Measurements from ENCODE around the gene DDX42.
"Not testable (repeated sequence)": the region's sequence is repeated elsewhere in the genome, so short reads cannot be mapped to it uniquely, and the experiment has no call there.

Gene DDX42

DNA sequence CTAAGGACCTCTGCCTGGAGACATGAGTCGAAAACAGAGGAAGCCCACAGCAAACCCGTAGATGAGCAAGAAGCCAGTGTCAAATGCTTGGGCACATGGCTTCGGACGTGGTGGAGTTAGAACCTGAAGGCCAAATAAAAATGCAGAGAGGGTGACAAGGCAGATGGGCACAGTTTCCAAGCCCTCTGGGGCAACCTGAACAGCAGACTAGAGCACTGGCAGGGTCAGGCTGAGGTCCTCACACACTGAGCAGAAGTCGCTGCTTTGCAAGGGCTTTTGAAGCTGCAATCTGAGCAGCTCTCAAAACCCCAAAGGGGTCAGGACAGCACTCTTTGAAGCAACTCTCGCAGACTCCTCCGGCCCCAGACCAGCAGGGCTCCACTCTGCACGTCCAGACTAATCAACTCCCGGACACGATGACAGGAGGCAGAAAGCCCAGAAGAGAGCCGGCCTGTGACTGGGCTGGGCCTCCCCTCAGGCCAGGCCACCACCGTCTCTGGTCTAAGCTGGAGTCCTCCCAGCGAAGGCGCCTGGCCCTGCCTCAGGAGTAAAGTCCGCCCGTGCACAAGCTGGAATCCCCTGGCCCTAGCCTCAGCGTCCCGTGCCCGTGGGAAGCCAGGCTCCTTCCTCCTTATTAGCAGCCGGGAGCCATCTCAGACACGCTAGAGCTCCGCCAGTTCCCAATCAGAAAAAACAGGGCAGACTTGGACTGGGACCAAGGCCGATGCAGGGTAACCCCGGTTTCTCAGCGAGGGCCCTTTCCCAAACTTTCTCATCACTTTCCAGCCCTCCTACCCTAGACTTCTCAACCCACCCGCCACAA lies 67.6 kb downstream of the DDX42 start:
- peak in 1 of 2 experiments; percentile 55 for DNase-seq

DNA sequence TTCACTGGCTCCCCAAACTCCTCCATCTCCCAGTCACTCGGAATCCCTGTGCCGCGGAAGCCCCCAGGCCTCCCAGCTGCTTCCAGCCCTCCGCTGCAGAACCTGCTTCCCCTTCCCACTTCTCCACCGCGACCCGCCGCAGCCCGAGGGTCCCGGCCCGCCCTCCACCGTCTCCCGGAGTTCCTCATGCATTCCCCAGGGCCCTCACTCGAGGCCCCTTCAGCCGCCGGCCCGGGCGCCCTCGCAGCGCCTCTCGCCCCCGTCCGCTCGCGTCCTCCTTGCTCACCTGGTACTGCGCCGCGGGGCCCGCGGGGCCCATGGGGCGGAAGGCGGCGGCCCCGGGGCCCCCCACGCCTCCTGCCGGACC lies 68.2 kb downstream of the DDX42 start:
- DNase-seq = peak in 1 of 2 experiments; percentile 26

DNA sequence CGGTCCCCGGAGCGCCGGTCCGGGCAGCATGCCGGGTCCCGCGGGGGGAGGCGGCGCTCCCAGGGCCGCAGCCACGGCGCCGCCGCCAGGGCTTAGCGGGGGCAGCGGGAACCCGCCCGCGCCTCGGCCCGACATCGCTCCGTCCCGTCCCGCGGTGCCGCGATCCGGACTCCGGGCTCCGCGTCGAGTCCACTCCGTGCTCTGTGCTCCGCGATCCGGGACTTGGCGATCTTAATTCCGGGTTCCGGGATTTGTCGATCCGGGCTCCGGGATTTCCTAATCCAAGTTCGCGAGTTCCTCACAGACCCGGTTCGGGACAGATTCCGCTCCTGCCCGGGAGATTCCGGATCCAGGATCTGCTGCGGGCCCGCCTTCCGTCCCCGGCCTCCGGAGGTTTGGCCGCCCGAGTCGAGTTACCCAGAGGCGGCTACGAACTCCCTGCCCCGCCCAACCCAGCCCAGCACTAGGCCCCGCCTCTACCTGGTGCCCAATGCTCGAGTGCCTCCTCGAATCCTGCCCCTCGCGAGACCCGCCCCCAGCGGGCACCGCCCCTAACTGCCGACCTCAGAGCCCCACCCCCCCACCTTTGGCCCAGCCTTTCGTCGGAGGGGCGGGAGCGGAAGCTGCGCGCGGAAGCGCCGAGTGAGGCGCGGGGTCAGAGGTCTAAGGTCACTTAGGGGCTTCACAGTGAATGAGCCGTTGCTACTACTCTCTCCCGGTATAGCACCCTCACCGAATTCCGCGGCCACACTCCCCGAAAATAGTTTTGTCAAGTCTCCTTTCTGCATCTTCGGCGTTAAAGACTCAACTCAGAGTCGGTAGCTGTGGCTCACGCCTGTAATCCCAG lies 68.8 kb downstream of the DDX42 start, which contains the start of gene SMARCD2:
Gene SMARCD2, minus strand, starts transcription at position 146 of the 847 bp plus-strand sequence. Its CDS starts 11 bp downstream, at position 135.
- peak; percentile 95 to 99 for DNase-seq

DNA sequence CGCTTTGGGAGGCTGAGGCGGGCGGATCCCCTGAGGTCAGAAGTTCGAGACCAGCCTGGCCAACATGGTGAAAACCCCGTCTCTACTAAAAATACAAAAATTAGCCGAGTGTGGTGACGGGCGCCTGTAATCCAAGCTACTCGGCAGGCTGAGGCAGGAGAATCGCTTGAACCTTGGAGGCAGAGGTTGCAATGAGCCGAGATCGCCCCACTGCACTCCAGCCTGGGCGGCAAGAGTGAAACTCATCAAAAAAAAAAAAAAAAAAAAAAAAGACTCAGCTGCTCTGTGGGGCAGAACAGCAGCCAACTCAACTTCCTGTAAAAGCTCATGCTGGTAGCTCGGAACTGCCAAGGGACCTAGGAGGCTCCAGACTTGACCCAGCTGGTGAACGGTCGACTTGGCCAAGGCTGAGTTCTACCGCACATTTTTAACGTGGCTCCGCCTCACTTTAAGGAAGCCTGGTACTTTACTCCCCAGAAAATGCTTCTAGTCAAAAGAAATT lies 69.5 kb downstream of the DDX42 start:
- DNase-seq = not testable (repeated sequence)

DNA sequence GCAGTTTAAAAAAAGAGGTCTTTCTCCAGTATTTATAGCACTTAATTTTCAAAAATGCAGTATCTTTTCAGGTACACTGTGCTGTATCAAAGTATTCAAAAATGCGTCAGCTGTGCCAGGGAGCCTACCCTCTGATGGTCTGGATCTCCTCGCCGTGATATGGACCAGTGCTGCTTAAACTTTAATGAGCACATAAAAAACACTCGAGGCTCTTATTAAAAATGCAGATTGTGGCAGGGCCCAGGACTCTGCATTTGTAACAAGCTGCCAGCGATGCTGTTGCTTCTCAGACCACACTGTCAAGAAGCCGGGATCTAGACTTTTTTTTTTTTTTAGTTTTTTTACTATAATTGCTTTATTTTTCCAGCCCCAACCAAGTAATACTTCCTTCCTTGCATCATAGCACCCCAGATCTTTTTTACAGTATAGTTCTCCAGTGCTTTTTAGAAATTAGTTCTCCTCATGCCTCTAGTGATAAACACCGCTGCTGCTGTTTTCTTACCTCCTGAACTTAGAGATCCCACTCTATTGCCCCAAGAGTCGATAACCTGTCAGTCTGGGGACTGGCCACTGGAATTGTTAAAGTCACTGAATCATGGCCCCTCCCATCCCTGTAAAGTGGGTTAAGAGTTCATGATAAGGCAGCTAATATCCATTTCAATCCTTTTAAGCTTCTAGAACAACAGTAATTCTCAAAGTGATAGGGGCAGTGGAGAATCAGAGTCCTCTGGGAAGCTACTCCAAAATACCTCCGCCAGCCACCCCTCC lies 70.1 kb downstream of the DDX42 start:
- no peak for DNase-seq

DNA sequence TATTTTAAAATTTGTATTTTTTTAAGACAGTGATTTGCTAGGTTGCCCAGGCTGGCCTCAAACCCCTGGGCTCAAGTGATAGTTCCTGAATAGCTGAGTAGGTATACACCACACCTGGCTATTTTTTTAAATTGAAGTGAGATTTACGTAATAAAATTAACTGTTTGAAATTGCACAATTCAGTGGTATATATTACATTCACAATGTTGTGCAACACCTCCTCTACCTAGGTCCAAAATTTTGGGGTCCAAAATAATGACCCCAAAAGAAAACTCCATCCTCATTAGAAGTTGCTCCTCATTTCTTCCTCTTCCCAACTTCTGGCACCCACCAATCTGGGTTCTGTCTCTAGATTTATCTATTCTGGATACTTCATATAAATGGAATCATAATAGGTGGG lies 71.5 kb downstream of the DDX42 start:
- DNase-seq = no peak

DNA sequence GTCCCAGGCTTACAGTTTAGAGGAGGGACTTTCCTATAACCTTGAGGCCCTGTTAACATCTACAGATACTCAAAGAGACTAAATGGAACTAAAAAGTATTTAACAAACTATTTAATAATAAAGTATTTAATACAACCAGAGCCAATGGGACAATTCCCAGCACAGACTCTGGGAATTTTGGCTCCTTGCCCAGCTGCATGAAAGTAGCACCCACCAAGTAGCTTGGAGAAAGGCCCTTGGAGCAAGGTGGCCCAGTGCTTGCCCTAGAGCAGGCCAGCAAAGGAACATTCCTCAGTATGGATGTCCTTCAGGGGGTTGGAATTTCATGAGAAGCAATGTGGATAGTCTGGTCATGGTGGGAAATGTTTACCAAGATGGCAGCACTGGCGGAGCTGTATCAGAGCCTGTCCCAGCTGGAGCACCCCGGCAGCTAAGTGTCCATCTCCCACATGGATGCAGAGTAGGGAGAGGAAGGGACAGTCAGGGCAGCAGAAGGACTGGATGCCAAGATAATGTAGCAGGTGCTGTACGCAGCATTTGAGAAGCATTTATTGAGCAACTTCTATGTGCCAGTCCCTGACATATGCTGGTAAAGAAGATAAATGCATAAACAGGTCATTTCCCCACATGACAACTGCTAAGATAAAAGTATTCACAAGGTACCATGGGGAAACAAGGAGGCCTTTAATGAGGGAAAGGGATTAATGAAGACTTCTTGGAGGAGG lies 73.7 kb downstream of the DDX42 start:
- DNase-seq = no peak

DNA sequence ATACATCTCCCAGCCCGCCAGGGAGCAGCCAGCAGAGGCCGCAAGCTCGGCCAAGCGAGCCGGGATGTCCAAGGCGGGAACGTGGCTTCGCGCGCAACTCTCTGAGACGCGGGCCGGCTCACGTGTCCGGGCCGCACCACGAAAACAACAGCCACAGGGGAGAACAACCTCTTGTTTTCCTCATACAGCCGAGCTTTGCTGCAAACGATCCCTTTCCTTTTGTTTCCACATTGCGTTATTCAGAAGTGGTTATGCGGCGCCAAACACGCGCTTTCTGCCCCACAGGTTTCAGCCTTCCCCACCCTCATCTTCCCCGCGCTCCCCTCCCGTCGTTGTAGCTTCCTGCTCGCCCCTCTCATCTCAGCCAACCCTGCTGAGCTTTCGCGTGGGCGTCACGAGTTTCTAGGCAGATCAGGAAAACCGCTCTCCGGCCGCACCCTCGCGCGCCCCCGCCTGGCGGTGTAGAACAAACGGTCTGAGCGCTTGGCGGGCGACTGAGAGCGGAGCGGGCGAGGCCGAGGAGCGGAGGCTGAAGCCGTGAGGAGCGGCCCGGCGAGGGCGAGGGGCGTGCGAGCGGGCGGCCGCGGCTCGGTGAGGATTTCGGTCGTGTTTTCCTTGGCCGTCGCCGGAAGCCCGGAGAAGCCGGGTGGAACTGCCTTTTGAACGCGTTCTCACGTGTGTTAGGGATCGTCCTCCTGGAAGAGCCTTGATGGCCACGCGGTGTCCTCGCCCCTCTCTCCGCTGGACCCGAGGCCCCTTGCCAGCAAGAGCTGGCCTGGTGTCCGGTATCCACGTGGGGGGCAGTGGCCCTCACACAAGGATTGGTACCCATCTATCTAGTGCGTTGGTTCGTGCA lies 75.1 kb downstream of the DDX42 start:
- DNase-seq = peak in 1 of 2 experiments; percentile 14

DNA sequence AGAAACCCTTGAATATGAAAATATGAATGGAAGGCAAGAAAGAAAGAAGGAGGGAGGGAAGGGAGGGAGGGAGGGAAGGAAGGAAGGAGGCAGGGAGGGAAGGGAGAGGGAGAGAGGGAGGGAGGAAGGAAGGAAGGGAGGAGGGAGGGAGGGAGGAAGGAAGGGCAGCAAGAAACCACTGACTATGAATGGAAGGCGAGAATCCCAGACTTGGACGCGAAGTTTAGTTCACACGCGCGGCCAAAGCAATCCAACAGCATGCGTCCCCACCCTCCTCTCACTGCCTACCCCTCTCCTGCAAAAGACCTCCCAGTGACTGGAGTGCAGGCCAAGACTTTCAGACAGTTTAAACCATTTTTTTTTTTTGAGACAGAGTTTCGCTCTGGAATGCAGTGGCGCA lies 76.4 kb downstream of the DDX42 start:
- DNase-seq = no peak

DNA sequence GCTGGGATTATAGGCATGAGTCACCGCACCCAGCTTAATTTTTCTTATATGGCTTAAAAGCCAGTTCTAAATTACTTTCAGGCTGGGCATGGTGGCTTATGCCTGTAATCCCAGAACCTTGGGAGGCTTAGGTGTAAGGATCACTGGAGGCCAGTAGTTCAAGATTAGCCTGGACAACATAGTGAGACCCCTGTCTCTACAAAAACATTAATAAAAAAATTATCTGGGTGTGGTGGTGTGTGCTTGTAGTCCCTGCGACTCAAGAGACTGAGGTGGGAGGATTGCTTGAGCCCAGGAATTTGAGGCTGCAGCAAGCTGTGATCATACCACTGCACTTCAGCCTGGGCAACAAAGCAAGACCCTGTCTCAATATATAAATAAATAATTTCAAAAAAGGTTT lies 79.3 kb downstream of the DDX42 start:
- no peak for DNase-seq

DNA sequence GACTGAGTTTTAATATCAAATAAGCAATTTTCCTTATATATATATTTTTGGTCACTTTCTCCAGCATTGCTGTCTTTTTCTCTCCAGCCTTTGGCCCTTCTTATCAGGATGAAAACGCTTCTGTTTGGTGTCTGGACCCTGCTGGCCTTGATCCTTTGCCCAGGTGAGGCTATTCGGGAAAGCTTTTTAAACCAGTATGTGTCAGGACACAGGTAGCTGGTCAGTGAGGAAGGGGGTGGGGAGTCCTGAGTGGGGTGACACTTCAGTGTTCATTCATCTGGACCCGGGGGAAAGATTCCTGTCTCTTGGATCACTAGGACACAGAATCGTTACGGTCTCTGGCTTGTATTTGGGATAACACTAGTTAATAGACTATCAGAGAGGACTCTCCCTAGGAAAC lies 80.7 kb downstream of the DDX42 start:
- no peak for DNase-seq

DNA sequence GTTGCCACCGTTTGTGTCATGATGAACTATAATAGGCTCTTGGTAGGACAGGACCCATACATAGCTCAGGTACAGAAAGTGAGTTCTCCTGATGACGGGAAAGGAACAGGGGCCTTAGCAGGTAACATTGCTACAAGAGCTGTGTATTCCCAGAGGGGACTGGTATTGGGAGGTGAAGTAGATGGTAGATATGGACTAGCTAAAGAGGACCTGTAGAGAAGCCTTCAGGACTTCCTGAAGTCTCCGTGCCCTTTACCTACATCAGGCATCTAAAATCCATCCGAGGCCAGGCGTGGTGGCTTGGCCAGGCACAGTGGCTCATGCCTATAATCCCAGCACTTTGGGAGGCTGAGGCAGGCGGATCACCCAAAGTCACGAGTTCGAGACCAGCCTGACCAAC lies 81.2 kb downstream of the DDX42 start:
- DNase-seq = no peak

DNA sequence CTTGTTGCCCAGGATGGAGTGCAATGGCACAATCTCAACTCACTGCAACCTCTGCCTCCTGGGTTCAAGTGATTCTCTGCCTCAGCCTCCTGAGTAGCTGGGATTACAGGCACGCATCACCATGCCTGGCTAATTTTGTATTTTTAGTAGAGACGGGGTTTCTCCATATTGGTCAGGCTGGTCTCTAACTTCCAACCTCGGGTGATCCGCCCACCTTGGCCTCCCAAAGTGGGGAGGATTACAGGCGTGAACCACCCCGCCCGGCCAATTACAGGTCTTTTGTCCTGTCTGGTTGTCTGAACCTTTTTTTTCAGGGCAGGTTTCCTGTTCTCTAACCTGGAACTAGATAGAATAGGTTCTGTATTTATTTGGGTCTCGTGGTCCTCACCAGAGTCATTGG lies 82.5 kb downstream of the DDX42 start:
- not testable (repeated sequence) for DNase-seq

DNA sequence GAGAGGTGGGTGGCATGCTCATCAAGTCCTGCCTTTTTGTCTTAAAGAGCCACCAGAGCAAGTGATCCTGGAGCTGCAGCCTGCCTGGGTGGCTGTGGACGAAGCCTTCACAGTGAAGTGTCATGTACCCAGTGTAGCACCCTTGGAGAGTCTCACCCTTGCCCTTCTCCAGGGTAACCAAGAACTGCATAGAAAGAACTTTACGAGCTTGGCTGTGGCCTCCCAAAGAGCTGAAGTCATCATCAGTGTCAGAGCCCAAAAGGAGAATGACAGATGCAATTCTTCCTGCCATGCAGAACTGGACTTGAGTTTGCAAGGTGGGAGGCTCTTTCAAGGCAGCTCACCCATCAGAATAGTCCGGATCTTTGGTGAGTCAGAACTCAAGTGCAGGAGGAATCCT lies 85.3 kb downstream of the DDX42 start:
- no peak for DNase-seq

DNA sequence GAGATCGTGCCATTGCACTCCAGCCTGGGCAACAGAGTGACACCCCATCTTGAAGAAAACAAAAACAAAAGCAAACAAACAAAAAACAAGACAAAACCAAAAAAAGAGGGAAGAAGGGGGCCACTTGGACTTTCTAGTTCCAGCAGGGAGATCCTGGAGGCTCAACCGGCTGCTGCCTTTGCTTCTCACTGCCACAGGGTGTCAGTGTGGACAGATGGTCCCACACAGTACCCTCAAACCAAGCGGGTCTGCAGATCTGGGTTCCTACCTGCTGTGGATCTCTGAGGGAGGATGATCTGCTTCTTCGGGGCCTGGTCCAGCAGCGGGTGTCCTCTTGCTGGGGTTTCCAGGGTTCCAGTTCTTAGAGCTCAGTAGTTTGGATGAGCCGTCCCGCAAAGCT lies 92.7 kb downstream of the DDX42 start:
- not testable (repeated sequence) for DNase-seq

Data from NCI-H526 (cell line).